HTR-8/SVneo (cell line): Measurements from ENCODE around the gene CD99L2.
A peak's percentile ranks its signal among the peaks of the same experiment; 100 is the strongest.

Experiments used
- DNase-seq: peaks from one replicate; pipeline ENCODE4 v3.0.0; 2011; ENCODE audit warnings: low spot score, mixed read lengths; ENCODE audit not compliant: insufficient read length
- FAIRE-seq: peaks from 2 replicates; lab custom pipeline; 2011; peaks lifted over from hg19 to GRCh38; lab: Jason Lieb, UNC

CD99L2 gene

GRCh38 chrX:150767475-150768131, 130.9 kb downstream of the CD99L2 start:
- DNase-seq (peak; percentile 2), FAIRE-seq (no peak)

GRCh38 chrX:150767045-150767395, 131.4 kb downstream of the CD99L2 start:
- DNase-seq (no peak), FAIRE-seq (no peak)

- DNase-seq (no peak), FAIRE-seq (no peak)
Measured at GRCh38 chrX:150766351-150767044, 132.0 kb downstream of the CD99L2 start.

GRCh38 chrX:150765782-150766350, 132.6 kb downstream of the CD99L2 start:
- FAIRE-seq = no peak
- no peak for DNase-seq

- no peak for DNase-seq
- FAIRE-seq = no peak
Measured at GRCh38 chrX:150765237-150765636, 133.2 kb downstream of the CD99L2 start.

GRCh38 chrX:150763810-150764209, 134.7 kb downstream of the CD99L2 start:
- DNase-seq = no peak
- no peak for FAIRE-seq

- DNase-seq (no peak), FAIRE-seq (no peak)
Measured at GRCh38 chrX:150763303-150763797, 135.1 kb downstream of the CD99L2 start.

- DNase-seq (no peak), FAIRE-seq (no peak)
Measured at GRCh38 chrX:150762258-150763165, 136.0 kb downstream of the CD99L2 start.

GRCh38 chrX:150761819-150762216, 136.7 kb downstream of the CD99L2 start:
- FAIRE-seq (no peak), DNase-seq (no peak)

GRCh38 chrX:150761176-150761818, 137.2 kb downstream of the CD99L2 start:
- no peak for DNase-seq
- no peak for FAIRE-seq

GRCh38 chrX:150759568-150760416, 138.7 kb downstream of the CD99L2 start:
- FAIRE-seq = no peak
- DNase-seq = no peak

- no peak for FAIRE-seq
- DNase-seq = no peak
Measured at GRCh38 chrX:150757371-150757770, 141.1 kb downstream of the CD99L2 start.

GRCh38 chrX:150753968-150754367, 144.5 kb downstream of the CD99L2 start:
- DNase-seq = no peak
- FAIRE-seq = no peak

GRCh38 chrX:150753357-150753756, 145.1 kb downstream of the CD99L2 start:
- no peak for DNase-seq
- no peak for FAIRE-seq

GRCh38 chrX:150752124-150752523, 146.3 kb downstream of the CD99L2 start:
- no peak for FAIRE-seq
- no peak for DNase-seq

GRCh38 chrX:150736475-150736874, 162.0 kb downstream of the CD99L2 start:
- FAIRE-seq (no peak), DNase-seq (no peak)

- peak; percentile 5 for DNase-seq
- FAIRE-seq = no peak
Measured at GRCh38 chrX:150731795-150732194, 166.7 kb downstream of the CD99L2 start.

GRCh38 chrX:150730719-150731118, 167.7 kb downstream of the CD99L2 start:
- DNase-seq = no peak
- no peak for FAIRE-seq

GRCh38 chrX:150729956-150730355, 168.5 kb downstream of the CD99L2 start:
- DNase-seq (no peak), FAIRE-seq (no peak)
